ENCODE measurements around the gene C2orf72.
"Not testable (repeated sequence)": the region's sequence is repeated elsewhere in the genome, so short reads cannot be mapped to it uniquely, and the experiment has no call there.

The C2orf72 gene

DNA sequence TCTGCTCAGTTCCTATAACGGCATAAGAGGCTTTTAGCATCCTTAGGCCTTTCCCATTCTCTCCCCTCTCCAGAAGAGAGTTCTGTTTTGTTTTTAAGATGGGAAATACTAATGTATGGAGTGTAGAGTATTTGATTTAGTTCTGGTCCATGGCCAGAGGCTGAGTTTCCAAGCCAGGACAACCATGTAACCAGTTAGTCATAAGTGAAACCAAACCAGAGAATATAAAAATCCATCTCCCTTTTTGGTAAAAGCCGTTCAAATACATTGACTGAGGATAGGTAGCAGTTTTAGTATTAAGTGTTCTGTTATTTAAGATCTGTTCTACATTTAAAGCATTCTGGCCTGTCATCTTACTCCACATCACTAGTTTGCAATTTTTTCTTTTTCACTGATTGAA is 22.4 kb downstream of the C2orf72 start:
- in situ Hi-C loops (cut with MboI; ENCODE audit: low pct_unique_long_range_greater_than_20kb, low sequenced_read_pairs, unreplicated experiment), result loop anchor here (10.0 kb wide), 1 partner anchor 155 kb away; no protein-coding TSS in a partner anchor

DNA sequence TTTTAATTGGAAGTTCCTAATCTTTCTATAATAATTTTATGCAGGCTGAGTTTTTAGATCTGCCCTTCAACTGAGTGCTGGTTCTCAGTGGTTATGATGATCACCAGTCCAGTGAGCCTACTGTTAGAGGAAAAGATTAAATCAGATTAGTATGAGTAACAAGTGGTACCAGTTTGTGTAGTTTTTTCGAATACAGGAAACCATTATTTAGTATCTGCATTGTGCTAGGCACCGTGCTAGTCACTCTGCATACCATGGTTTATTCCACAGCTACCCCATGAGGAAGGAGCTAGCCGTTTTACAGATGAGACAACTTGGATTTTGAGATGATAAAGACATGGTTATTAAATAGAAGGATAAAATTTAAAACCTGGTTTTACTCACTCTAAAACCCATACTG is 25.5 kb downstream of the C2orf72 start:
- DNase-seq (ENCODE audit: low spot score), result no peak
- TF ChIP-seq, protein P1, sequence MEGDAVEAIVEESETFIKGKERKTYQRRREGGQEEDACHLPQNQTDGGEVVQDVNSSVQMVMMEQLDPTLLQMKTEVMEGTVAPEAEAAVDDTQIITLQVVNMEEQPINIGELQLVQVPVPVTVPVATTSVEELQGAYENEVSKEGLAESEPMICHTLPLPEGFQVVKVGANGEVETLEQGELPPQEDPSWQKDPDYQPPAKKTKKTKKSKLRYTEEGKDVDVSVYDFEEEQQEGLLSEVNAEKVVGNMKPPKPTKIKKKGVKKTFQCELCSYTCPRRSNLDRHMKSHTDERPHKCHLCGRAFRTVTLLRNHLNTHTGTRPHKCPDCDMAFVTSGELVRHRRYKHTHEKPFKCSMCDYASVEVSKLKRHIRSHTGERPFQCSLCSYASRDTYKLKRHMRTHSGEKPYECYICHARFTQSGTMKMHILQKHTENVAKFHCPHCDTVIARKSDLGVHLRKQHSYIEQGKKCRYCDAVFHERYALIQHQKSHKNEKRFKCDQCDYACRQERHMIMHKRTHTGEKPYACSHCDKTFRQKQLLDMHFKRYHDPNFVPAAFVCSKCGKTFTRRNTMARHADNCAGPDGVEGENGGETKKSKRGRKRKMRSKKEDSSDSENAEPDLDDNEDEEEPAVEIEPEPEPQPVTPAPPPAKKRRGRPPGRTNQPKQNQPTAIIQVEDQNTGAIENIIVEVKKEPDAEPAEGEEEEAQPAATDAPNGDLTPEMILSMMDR (IDR thresholded peaks at IDR 0.05; ENCODE audit: extremely low read depth, insufficient read depth, missing control alignments), result no peak
- in situ Hi-C loops (cut with MboI; ENCODE audit: low pct_unique_long_range_greater_than_20kb, low sequenced_read_pairs, unreplicated experiment), result no loop called here

More for the DNA sequence above, 22.4 kb downstream of the C2orf72 start:
- TF ChIP-seq, protein P1 (IDR thresholded peaks at IDR 0.05; ENCODE audit: extremely low read depth, insufficient read depth, missing control alignments), result no peak
- DNase-seq (ENCODE audit: low spot score), result no peak

DNA sequence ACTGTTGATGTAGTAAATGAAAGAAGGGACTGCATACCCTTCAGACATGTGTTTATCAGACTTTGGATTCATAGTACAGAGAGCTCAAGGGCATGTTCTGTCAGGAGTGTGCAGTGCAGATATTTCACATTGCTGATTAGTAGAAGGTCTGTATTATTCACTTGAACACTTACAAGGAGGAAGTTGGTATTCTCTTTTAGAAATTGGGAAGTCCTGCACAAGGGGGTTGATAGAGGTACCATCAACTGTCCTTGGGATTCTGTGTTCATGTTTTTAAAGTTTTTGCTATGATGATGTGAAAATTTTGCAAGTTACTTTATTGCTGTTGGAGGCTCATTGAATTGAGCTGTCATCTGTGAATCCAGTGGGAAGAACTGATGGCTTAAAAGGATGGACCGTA is 26.0 kb downstream of the C2orf72 start:
- in situ Hi-C loops (cut with MboI; ENCODE audit: low pct_unique_long_range_greater_than_20kb, low sequenced_read_pairs, unreplicated experiment), result no loop called here
- TF ChIP-seq, protein P1 (IDR thresholded peaks at IDR 0.05; ENCODE audit: extremely low read depth, insufficient read depth, missing control alignments), result no peak
- no peak for DNase-seq (ENCODE audit: low spot score)

DNA sequence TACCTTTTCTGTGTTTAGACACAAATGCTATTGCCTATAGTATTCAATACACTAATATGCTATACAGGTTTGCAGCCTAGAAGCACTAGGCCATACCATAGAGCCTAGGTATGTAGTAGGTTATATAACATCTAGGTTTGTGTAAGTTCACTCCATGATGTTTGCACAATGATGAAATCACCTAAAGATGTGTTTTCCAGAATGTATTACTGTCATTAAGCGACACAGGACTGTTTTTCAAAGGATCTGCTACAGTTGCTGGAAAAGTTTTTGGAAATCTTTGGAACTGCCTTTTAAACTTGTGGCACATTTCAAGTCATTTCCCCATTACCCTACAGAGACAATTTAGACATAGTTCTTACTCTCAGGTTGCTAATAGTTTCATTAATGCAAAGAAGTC is 28.6 kb downstream of the C2orf72 start:
- TF ChIP-seq, protein P1 (IDR thresholded peaks at IDR 0.05; ENCODE audit: extremely low read depth, insufficient read depth, missing control alignments), result no peak
- in situ Hi-C loops (cut with MboI; ENCODE audit: low pct_unique_long_range_greater_than_20kb, low sequenced_read_pairs, unreplicated experiment), result no loop called here
- DNase-seq (ENCODE audit: low spot score), result no peak

DNA sequence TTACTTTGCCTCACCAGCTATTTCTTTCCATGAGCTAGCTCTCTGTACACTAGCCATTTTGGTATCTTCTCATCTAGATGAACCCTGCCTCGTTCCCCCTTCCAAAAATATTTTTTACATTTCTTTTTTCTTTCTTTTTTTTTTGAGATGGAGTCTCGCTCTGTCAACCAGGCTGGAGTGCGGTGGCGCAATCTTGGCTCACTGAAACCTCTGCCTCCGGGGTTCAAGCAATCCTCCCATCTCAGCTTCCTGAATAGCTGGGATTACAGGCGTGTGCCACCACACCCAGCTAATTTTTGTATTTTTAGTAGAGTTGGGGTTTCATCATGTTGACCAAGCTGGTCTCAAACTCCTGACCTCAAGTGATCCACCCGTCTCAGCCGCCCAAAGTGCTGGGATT is 30.2 kb downstream of the C2orf72 start:
- in situ Hi-C loops (cut with MboI; ENCODE audit: low pct_unique_long_range_greater_than_20kb, low sequenced_read_pairs, unreplicated experiment); DNase-seq (ENCODE audit: low spot score): not testable (repeated sequence)

DNA sequence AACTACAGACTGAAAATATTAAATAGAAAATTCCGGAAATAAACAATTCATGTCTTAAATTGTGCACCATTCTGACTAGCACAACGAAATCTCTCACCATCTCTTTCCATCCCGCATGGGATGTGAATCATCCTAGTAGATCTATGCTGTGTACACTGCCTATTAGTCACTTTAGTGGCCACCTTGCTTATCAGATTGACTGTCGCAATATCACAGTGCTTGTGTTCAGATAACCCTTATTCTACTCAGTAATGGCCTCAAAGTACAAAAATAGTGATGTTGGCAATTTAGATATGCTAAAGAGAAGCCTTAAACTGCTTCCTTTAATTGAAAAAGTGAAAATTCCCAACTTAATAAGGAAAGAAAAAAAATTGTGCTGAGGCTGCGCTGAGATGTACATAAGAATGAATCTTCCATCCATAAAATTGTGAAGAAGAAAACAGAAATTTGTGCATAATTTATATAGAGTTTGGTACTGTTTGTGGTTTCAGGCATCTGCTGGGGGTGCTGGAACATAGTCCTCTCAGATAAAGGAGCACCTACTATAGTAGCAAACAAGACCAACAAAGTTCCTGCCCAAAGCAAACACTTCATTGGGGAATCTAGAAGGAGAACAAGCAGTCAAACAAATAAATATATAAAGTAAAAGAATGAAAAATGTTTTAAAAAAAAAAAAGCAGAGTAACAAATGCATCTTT is 31.4 kb downstream of the C2orf72 start:
- DNase-seq (ENCODE audit: low spot score), result no peak
- in situ Hi-C loops (cut with MboI; ENCODE audit: low pct_unique_long_range_greater_than_20kb, low sequenced_read_pairs, unreplicated experiment), result no loop called here
- TF ChIP-seq, protein P1 (IDR thresholded peaks at IDR 0.05; ENCODE audit: extremely low read depth, insufficient read depth, missing control alignments), result no peak

DNA sequence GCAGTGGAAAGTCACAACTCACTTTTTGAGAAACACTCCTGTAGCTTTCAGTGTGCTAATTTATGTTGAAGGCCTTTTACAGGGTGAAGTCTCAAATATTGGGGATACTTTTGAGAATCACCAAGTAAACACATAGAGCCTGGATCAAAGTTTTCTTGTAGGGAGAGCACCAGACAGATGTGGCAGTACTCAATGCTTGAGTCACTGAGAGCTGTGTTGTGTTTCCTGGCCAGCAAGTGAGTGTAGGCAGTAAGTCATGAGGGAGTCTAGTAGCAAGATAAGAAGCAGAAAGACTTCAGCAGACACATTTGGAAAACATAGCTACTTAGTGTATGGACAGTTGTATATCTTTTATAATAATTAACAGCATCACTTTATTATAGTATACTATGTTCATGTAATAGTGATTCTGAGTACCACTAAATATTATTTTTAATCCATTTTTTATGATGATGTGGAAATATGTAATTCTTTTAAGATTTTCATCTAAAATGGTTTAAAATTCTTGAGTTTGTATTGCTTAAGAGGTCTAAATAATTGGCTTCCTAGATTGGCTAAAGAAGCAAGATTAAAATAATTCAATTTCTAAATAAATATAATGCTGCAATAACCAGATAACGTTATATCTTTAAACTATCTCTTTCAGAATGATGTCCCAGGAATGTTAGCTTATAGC is 32.2 kb downstream of the C2orf72 start:
- no peak for DNase-seq (ENCODE audit: low spot score)
- TF ChIP-seq, protein P1 (IDR thresholded peaks at IDR 0.05; ENCODE audit: extremely low read depth, insufficient read depth, missing control alignments), result no peak
- in situ Hi-C loops (cut with MboI; ENCODE audit: low pct_unique_long_range_greater_than_20kb, low sequenced_read_pairs, unreplicated experiment), result no loop called here
